Heart left ventricle (tissue), 16 donors: ENCODE results near the gene PDE6A. TPM values are rescaled to one million over a fixed set of nuclear protein-coding genes. Genes with fewer than 3 reads are reported as not detected.

Experiments
- ATAC-seq, 4 donors: fragments of 200-7000 bp; cut with Tn5 transposase; one replicate each; pipeline ENCODE4 v1.9.1; 2020 to 2022; ENCODE audit warnings: moderate library complexity in 4 of 4, mild to moderate bottlenecking in 3 of 4, moderate number of reproducible peaks in 1 of 4
- DNase-seq, 5 donors: peaks; one replicate each; pipeline ENCODE4 v3.0.0-alpha.2; 2020
- H3K27ac ChIP-seq, 12 donors: fragments of 200-600 bp; sonication (generic) in 4 of 12; one replicate each; pipeline versions ENCODE4 v1.5.0 to v1.8.0; 2016 to 2022; ENCODE audit warnings: mild to moderate bottlenecking in 2 of 12
- H3K27me3 ChIP-seq, 9 donors: fragments of 200-600 bp; sonication (generic) in 2 of 9; one replicate each; pipeline versions ENCODE4 v1.5.1 to v1.8.0; 2016 to 2022; ENCODE audit warnings: mild to moderate bottlenecking in 3 of 9
- H3K36me3 ChIP-seq, 9 donors: fragments of 200-600 bp; sonication (generic) in 2 of 9; one replicate each; pipeline versions ENCODE4 v1.5.0 to v1.8.0; 2018 to 2022; ENCODE audit warnings: mild to moderate bottlenecking in 2 of 9
- H3K4me1 ChIP-seq, 12 donors: fragments of 200-600 bp; sonication (generic) in 4 of 12; one replicate each; pipeline versions ENCODE4 v1.5.0 to v1.8.0; 2016 to 2022; ENCODE audit warnings: mild to moderate bottlenecking in 3 of 12
- H3K4me3 ChIP-seq, 12 donors: fragments of 200-600 bp; sonication (generic) in 4 of 12; one replicate each; pipeline versions ENCODE4 v1.5.0 to v1.8.0; 2017 to 2022; ENCODE audit warnings: mild to moderate bottlenecking in 9 of 12, moderate library complexity in 4 of 12
- H3K9me3 ChIP-seq, 12 donors: fragments of 200-600 bp; sonication (generic) in 4 of 12; one replicate each; pipeline versions ENCODE4 v1.5.0 to v1.8.0; 2016 to 2022; ENCODE audit warnings: mild to moderate bottlenecking in 1 of 12
- POLR2A ChIP-seq, 2 donors: fragments of 450-650 bp; IDR thresholded peaks; one replicate each; pipeline ENCODE4 v1.6.1; 2017; ENCODE audit warnings: antibody characterized with exemption in 2 of 2, mild to moderate bottlenecking in 2 of 2, moderate library complexity in 2 of 2
- WGBS, 4 donors: extraction: QIAGEN DNeasy Blood & Tissue Kit in 2 of 4; methylation state at CpG; one replicate each; pipeline versions ENCODE4 v1.1.5 to v1.1.7; 2013 to 2018; 5-methylcytosine and 5-hydroxymethylcytosine counted together
- intact Hi-C, 10 donors: fragments of 100-400 bp; cut with DNase I; formaldehyde crosslinking; loops; one replicate each; pipeline versions ENCODE4 v1.11.1 to v1.14.2; 2022
- polyA plus RNA-seq, 2 donors: library from polyadenylated mRNA; stranded (reverse); fragments of 200-250 nt; gene quantifications; one replicate each; pipeline ENCODE4 v1.2.3, GENCODE V29; 2013
- total RNA-seq, 9 donors: library from RNA; depleted of rRNA in 2 of 9; stranded (reverse); fragments of >200 nt in 2 of 9; fragmentation: NEBNext Ultra II Directional in 3 of 9; extraction: Animal tissue kit (Norgen Biotek cat#: 25700) in 3 of 9; gene quantifications; one replicate each; pipeline versions ENCODE4 v1.1.0 to v1.2.4, GENCODE V29; 2016 to 2023
- TF ChIP-seq, protein P1 (sequence below), 12 donors: fragments of 200-600 bp; sonication (generic) in 4 of 12; IDR thresholded peaks; one replicate each; pipeline versions ENCODE4 v1.5.0 to v1.8.0; 2018 to 2022; ENCODE audit warnings: antibody characterized with exemption in 12 of 12, mild to moderate bottlenecking in 5 of 12
- donor health status: ischemic (EF 13 %, LVEDD 7.1; RV severe dilation, severe dysfunction).
- donor health status: healthy with polysubstance abuse.
- donor health status: DM: no; HTN: yes; CAD: no.
- donor health status: DM: no; HTN: no; CAD: no.
- donor health status: ischemic (EF 25% LVEDD 6.9; RV normal size, moderate dysfunction).
- donor health status: ischemic (EF 25% LVEDD 5.7; RV mildly dilated, moderate dysfunction).
- donor health status: healthy.
- donor health status: DM: yes; HTN: yes; CAD: no.
- donor health status: ischemic (EF 35%, LVEDD 5.7; RV mildly dilated, moderate dysfunction).
- donor health status: nonischemic (EF 11% LVEDD 7.7; RV severe dilation, severe dysfunction).
- donor health status: DM: yes; HTN: yes; CAD: no.
- donor health status: PGD.
- donor health status: ischemic (EF 29% LVEDD 5.4; RV normal size, mild dysfunction).
- donor health status: nonischemic (EF 23%, LVEDD 6.1; RV moderate dilation, normal function).

PDE6A gene
- total and polyA plus RNA-seq, 11 donors, result 0.04 to 0.35 (median 0.11) TPM; not detected in 1

DNA sequence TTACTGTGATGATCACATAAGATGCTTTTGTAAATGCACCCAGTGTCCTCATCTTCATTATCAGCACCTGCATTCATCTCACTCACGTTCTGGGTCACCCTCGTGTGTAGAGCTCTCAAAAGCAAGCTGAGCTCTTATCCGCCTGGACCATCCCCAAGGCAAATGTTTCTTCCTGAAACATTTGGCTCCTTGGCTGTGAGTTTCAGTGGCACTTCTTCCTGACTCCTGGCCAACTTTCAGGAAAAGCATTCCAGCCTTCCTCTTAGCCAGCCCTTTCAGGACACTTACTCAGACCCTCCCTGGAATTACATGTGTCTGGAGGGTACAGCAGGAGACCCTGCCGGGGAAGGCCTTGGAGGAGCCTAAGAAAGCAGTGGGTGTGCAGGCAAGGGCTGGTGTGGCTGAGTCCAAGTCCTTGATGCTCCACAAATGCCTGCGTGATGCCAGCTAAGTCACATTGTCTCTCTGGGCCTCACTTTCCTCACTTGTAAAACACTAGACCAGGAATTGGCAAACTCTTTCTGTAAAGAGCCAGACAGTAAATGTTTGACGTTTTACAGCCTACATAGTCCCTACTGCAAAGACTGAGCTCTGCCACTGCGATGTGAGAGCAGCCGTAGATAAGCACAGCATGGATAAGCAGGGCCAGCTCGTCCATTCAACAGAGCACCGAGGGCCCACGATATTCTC, 72.1 kb downstream of the PDE6A start:
- no peaks in the 10 kb centered on the region for H3K36me3 ChIP-seq
- DNase-seq (peak in 1 of 5 donors; percentile 38), ATAC-seq (peak; percentile 55 to 79 (median 74))
- no peak for TF ChIP-seq POLR2A (IDR thresholded peaks at IDR 0.05)
- TF ChIP-seq, protein P1, sequence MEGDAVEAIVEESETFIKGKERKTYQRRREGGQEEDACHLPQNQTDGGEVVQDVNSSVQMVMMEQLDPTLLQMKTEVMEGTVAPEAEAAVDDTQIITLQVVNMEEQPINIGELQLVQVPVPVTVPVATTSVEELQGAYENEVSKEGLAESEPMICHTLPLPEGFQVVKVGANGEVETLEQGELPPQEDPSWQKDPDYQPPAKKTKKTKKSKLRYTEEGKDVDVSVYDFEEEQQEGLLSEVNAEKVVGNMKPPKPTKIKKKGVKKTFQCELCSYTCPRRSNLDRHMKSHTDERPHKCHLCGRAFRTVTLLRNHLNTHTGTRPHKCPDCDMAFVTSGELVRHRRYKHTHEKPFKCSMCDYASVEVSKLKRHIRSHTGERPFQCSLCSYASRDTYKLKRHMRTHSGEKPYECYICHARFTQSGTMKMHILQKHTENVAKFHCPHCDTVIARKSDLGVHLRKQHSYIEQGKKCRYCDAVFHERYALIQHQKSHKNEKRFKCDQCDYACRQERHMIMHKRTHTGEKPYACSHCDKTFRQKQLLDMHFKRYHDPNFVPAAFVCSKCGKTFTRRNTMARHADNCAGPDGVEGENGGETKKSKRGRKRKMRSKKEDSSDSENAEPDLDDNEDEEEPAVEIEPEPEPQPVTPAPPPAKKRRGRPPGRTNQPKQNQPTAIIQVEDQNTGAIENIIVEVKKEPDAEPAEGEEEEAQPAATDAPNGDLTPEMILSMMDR (IDR thresholded peaks at IDR 0.05), result no peak
- H3K27ac ChIP-seq, result peak overlapping the region in 5 of 12 donors; percentile 0 to 63 (median 22)
- H3K27me3 ChIP-seq, result no peaks in the 10 kb centered on the region
- intact Hi-C loops, result no loop called here
- peaks cover 0 to 18% (median 8%) of the 10 kb centered on the region in 12 donors for H3K4me1 ChIP-seq
- H3K9me3 ChIP-seq, result no peaks in the 10 kb centered on the region
- 31 to 45% (median 37%) methylated on average over 11 of the region's 11 CpGs for WGBS, 4 donors
- no peak overlapping the region for H3K4me3 ChIP-seq

DNA sequence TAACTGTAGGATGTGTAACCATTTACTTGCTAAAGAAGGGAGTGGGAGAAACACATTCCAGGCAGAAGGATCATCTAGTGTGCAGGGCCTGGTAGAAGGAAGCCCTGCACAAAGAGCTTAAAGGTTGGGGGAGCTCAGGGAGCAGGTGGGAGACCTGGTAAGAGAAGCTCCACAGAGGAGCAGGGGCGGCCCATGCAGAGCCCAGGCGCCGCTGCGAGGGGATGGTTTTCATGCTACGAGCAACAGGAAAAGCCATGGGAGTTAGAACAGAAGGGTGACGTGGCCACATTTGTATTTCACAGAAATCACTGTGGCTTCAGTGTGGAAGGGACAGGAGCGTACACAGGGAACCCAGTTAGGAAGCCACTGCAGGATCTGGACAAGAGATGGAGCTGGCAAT, 73.1 kb downstream of the PDE6A start:
- H3K36me3 ChIP-seq, result no peaks in the 10 kb centered on the region

DNA sequence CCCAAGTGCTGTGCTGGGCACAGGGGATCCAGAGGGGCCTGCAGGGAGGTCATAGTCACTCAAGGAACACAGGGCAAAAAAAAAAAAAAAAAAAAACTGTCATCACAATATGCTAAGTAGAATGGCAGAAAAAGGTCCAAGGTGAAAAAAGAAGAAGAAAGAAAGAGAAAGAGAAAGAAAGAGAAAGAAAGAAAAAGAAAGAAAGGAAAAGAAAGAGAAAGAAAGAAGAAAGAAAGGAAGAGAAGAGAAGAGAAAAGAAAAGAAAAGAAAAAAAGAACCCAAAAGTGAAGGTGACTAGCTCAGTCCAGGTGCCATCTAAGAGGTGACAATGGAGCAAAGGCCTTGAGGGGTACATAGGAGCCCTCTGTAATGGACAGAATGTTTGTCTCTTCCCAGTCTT, 73.9 kb downstream of the PDE6A start:
- Histone ChIP-seq H3K4me1 (peaks cover 0 to 18% (median 8%) of the 10 kb centered on the region in 12 donors), H3K36me3 (no peaks in the 10 kb centered on the region), H3K9me3 (no peaks in the 10 kb centered on the region), H3K27ac (no peak overlapping the region), H3K27me3 (no peaks in the 10 kb centered on the region), H3K4me3 (no peak overlapping the region)
- no peak for ATAC-seq
- intact Hi-C loops, result no loop called here
- no peak for DNase-seq
- TF ChIP-seq, protein P1 (IDR thresholded peaks at IDR 0.05), result no peak
- TF ChIP-seq POLR2A (IDR thresholded peaks at IDR 0.05), result no peak

More for the DNA sequence above, 73.1 kb downstream of the PDE6A start:
- H3K4me1 ChIP-seq, result peaks cover 0 to 18% (median 8%) of the 10 kb centered on the region in 12 donors
- intact Hi-C loops, result no loop called here
- DNase-seq (no peak), ATAC-seq (no peak)
- H3K9me3 ChIP-seq, result no peaks in the 10 kb centered on the region
- H3K27ac ChIP-seq, result no peak overlapping the region
- WGBS, 4 donors, result 91 to 96% (median 94%) methylated on average over 7 of the region's 7 CpGs
- H3K4me3 ChIP-seq, result no peak overlapping the region
- TF ChIP-seq, protein P1 (IDR thresholded peaks at IDR 0.05), result no peak
- TF ChIP-seq POLR2A (IDR thresholded peaks at IDR 0.05), result no peak
- H3K27me3 ChIP-seq, result no peaks in the 10 kb centered on the region

DNA sequence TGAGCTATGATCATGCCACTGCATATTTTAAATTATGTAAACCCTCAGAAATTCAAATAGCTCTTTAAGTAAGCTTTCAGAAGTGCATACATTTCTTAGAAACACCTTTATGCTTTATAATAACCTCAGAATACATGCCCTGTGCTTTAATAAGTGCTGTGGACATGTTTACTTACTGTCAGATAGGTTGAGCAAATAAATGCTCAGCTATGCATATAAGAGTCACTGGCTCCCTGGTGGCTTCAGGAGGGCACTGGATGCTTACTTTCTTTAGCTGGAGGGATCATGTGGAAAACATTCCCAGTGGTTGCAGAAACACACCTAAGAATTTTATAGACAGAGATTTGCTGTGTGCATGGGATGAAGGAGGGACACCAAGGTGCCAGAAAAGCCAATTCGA, 74.4 kb downstream of the PDE6A start:
- H3K9me3 ChIP-seq, result no peaks in the 10 kb centered on the region
- TF ChIP-seq, protein P1 (IDR thresholded peaks at IDR 0.05), result no peak
- no peak for TF ChIP-seq POLR2A (IDR thresholded peaks at IDR 0.05)
- ATAC-seq (no peak), DNase-seq (no peak)
- WGBS, 4 donors, result 93 to 100% (median 96%) methylated on average over 1 of the region's 1 CpG
- peaks cover 0 to 18% (median 8%) of the 10 kb centered on the region in 12 donors for H3K4me1 ChIP-seq
- H3K27me3 ChIP-seq, result no peaks in the 10 kb centered on the region
- no peak overlapping the region for H3K27ac ChIP-seq
- H3K4me3 ChIP-seq, result no peak overlapping the region
- intact Hi-C loops, result no loop called here
- no peaks in the 10 kb centered on the region for H3K36me3 ChIP-seq
